Gastroesophageal sphincter (tissue), 4 donors: ENCODE data around the gene IL1RAPL1. TPM values are rescaled to one million over a fixed set of nuclear protein-coding genes. Genes with fewer than 3 reads are reported as not detected.

Experiments used
- ATAC-seq: fragments of 150-250 bp; one replicate; pipeline ENCODE4 v1.9.1; 2016; ENCODE audit warnings: mild to moderate bottlenecking, moderate library complexity
- H3K27ac ChIP-seq, 4 donors: fragments of 200-600 bp; sonication (generic) in 3 of 4; 1 replicate in 3 of 4; 2 replicates in 1 of 4; pipeline ENCODE4 v1.5.1; 2016 to 2019
- H3K27me3 ChIP-seq: fragments of 200-600 bp; sonication (generic); one replicate; pipeline ENCODE4 v1.5.1; 2019
- H3K36me3 ChIP-seq, 2 donors: fragments of 200-600 bp; sonication (generic); one replicate each; pipeline ENCODE4 v1.5.1; 2019; ENCODE audit warnings: control low read depth in 1 of 2
- H3K4me1 ChIP-seq, 3 donors: fragments of 200-600 bp; sonication (generic); 1 replicate in 2 of 3; 2 replicates in 1 of 3; pipeline ENCODE4 v1.5.1; 2016 to 2019; ENCODE audit warnings: control low read depth in 2 of 3
- H3K4me3 ChIP-seq, 2 donors: fragments of 200-600 bp; sonication (generic); one replicate each; pipeline ENCODE4 v1.5.1; 2019; ENCODE audit warnings: mild to moderate bottlenecking in 1 of 2, moderate library complexity in 1 of 2
- H3K9me3 ChIP-seq, 3 donors: fragments of 200-600 bp; sonication (generic); one replicate each; pipeline ENCODE4 v1.5.1; 2017 to 2019; ENCODE audit warnings: control low read depth in 2 of 3
- CTCF ChIP-seq, 4 experiments: fragments of 200-600 bp in 2 of 4; fragments of 450-650 bp in 2 of 4; sonication (generic) in 1 of 4; IDR thresholded peaks; one replicate each; pipeline ENCODE4 v1.5.1; 2017 to 2019; ENCODE audit warnings: antibody characterized with exemption in 4 of 4, mild to moderate bottlenecking in 2 of 4, moderate library complexity in 2 of 4
- EP300 ChIP-seq: sonication (generic); formaldehyde crosslinking; IDR thresholded peaks from one replicate; pipeline ENCODE4 v1.6.1; 2017; ENCODE audit warnings: antibody characterized with exemption, mild to moderate bottlenecking
- POLR2A ChIP-seq, 2 donors: fragments of 450-650 bp; IDR thresholded peaks; one replicate each; pipeline ENCODE4 v1.6.1; 2017; ENCODE audit warnings: antibody characterized with exemption in 2 of 2, mild to moderate bottlenecking in 2 of 2, moderate library complexity in 1 of 2
- POLR2AphosphoS5 ChIP-seq: sonication (generic); formaldehyde crosslinking; IDR thresholded peaks from one replicate; pipeline ENCODE4 v1.6.1; 2017; ENCODE audit warnings: antibody characterized with exemption
- WGBS, 2 donors: methylation state at CpG; one replicate each; pipeline ENCODE4 v1.1.5; 2018; ENCODE audit warnings: low coverage in 1 of 2; 5-methylcytosine and 5-hydroxymethylcytosine counted together
- total RNA-seq, 4 donors: library from RNA; depleted of rRNA; stranded (reverse); fragments of >200 nt; gene quantifications; one replicate each; pipeline ENCODE4 v1.1.0, GENCODE V29; 2016

Gene IL1RAPL1
- total RNA-seq, 4 donors from 2014 or later, result 0.27 to 1.6 (median 0.44) TPM

GRCh38 chrX:28719620-28720019, 132.4 kb downstream of the IL1RAPL1 start:
- Histone ChIP-seq H3K9me3 (no peaks in the 10 kb centered on the region), H3K4me3 (no peak overlapping the region), H3K4me1 (no peaks in the 10 kb centered on the region), H3K27ac (no peak overlapping the region), H3K27me3 (no peaks in the 10 kb centered on the region), H3K36me3 (no peaks in the 10 kb centered on the region)
- TF ChIP-seq POLR2A (IDR thresholded peaks at IDR 0.05) (no peak), CTCF (IDR thresholded peaks at IDR 0.05) (no peak), EP300 (no peak)
- no peak for ATAC-seq
- WGBS, 2 donors, result 58 to 77% methylated on average over 2 of the region's 2 CpGs

GRCh38 chrX:28752330-28752729, 165.1 kb downstream of the IL1RAPL1 start:
- Histone ChIP-seq H3K36me3 (no peaks in the 10 kb centered on the region), H3K27ac (no peak overlapping the region), H3K9me3 (no peaks in the 10 kb centered on the region), H3K4me1 (no peaks in the 10 kb centered on the region), H3K27me3 (no peaks in the 10 kb centered on the region), H3K4me3 (no peak overlapping the region)
- 38% methylated on average over 1 of the region's 2 CpGs; no CpG with 5 or more reads in 1 of the 2 donors for WGBS, 2 donors
- ATAC-seq, result no peak
- TF ChIP-seq CTCF (IDR thresholded peaks at IDR 0.05), result no peak
- TF ChIP-seq POLR2A (IDR thresholded peaks at IDR 0.05), result no peak
- no peak for TF ChIP-seq EP300
- no peak for TF ChIP-seq POLR2AphosphoS5

- no peak overlapping the region for H3K27ac ChIP-seq
- no peaks in the 10 kb centered on the region for H3K36me3 ChIP-seq
- H3K4me1 ChIP-seq, result no peaks in the 10 kb centered on the region
- 22 to 61% methylated on average over 1 to 2 of the region's 2 CpGs for WGBS, 2 donors
- no peak for TF ChIP-seq EP300
- no peak for TF ChIP-seq POLR2A (IDR thresholded peaks at IDR 0.05)
- TF ChIP-seq POLR2AphosphoS5, result no peak
- TF ChIP-seq CTCF (IDR thresholded peaks at IDR 0.05), result no peak
- no peaks in the 10 kb centered on the region for H3K9me3 ChIP-seq
- H3K4me3 ChIP-seq, result no peak overlapping the region
- ATAC-seq, result no peak
- H3K27me3 ChIP-seq, result no peaks in the 10 kb centered on the region
These were observed 168.9 kb downstream of the IL1RAPL1 start for GRCh38 chrX:28756175-28756574.

GRCh38 chrX:28756647-28757046, 169.4 kb downstream of the IL1RAPL1 start:
- no peaks in the 10 kb centered on the region for H3K36me3 ChIP-seq
- no peaks in the 10 kb centered on the region for H3K4me1 ChIP-seq
- no peak for ATAC-seq

More at GRCh38 chrX:28756647-28757046, 169.4 kb downstream of the IL1RAPL1 start:
- TF ChIP-seq POLR2AphosphoS5 (no peak), CTCF (IDR thresholded peaks at IDR 0.05) (no peak), EP300 (no peak), POLR2A (IDR thresholded peaks at IDR 0.05) (no peak)
- H3K27ac ChIP-seq, result no peak overlapping the region
- no peaks in the 10 kb centered on the region for H3K9me3 ChIP-seq
- no peak overlapping the region for H3K4me3 ChIP-seq
- no peaks in the 10 kb centered on the region for H3K27me3 ChIP-seq
